OCI-LY1 (cell line): Measurements from ENCODE around the gene SLIT3.

ENCODE experiments used
- H2AFZ ChIP-seq: fragments of 200-600 bp; sonication (generic), shearing (Covaris generic); 2 replicates; pipeline ENCODE4 v1.6.0; 2014; ENCODE audit warnings: antibody characterized with exemption, mild to moderate bottlenecking, low read length
- H3F3A ChIP-seq: fragments of 200-600 bp; sonication (generic), shearing (Covaris generic); 2 replicates; pipeline ENCODE4 v1.6.0; 2014; ENCODE audit warnings: mild to moderate bottlenecking, antibody characterized with exemption, low read length, moderate library complexity; ENCODE audit not compliant: insufficient read depth
- H3K27ac ChIP-seq: fragments of 200-600 bp; sonication (generic); 2 replicates; pipeline ENCODE4 v1.5.1; 2014; ENCODE audit warnings: low read length, mixed run types, mild to moderate bottlenecking, low read depth; ENCODE audit not compliant: poor library complexity, severe bottlenecking
- H3K27me3 ChIP-seq: fragments of 200-600 bp; sonication (generic); 2 replicates; pipeline ENCODE4 v1.6.0; 2014; ENCODE audit warnings: antibody characterized with exemption, mild to moderate bottlenecking, low read length, moderate library complexity; ENCODE audit not compliant: insufficient read depth
- H3K36me3 ChIP-seq: fragments of 200-600 bp; sonication (generic); 2 replicates; pipeline ENCODE4 v1.6.1; 2014; ENCODE audit warnings: mild to moderate bottlenecking, antibody characterized with exemption, low read length, moderate library complexity, mixed read lengths; ENCODE audit not compliant: insufficient read depth
- H3K4me1 ChIP-seq: fragments of 200-600 bp; sonication (generic); 2 replicates; pipeline ENCODE4 v1.5.1; 2014; ENCODE audit warnings: mild to moderate bottlenecking, low read length, moderate library complexity; ENCODE audit not compliant: insufficient read depth, severe bottlenecking
- H3K4me2 ChIP-seq: fragments of 200-600 bp; sonication (generic), shearing (Covaris generic); 2 replicates; pipeline ENCODE4 v1.6.1; 2014; ENCODE audit warnings: low read length
- H3K4me3 ChIP-seq: fragments of 200-600 bp; sonication (generic); 2 replicates; pipeline ENCODE4 v1.5.1; 2014; ENCODE audit warnings: low read length, low read depth, mild to moderate bottlenecking, mixed read lengths; ENCODE audit not compliant: poor library complexity, severe bottlenecking
- H3K79me2 ChIP-seq: fragments of 200-600 bp; shearing (Covaris generic); 2 replicates; pipeline ENCODE4 v1.6.1; 2016; ENCODE audit warnings: mixed run types, low read length, mixed read lengths; ENCODE audit not compliant: insufficient read depth
- H3K9ac ChIP-seq: fragments of 200-600 bp; sonication (generic), shearing (Covaris generic); 2 replicates; pipeline ENCODE4 v1.6.1; 2014; ENCODE audit warnings: mild to moderate bottlenecking, low read length, mixed read lengths
- H3K9me2 ChIP-seq: fragments of 200-600 bp; sonication (generic), shearing (Covaris generic); 2 replicates; pipeline ENCODE4 v1.6.1; 2014; ENCODE audit warnings: low read depth, mild to moderate bottlenecking, low read length, mixed read lengths
- H3K9me3 ChIP-seq: fragments of 200-600 bp; shearing (Covaris generic); 2 replicates; pipeline ENCODE4 v1.6.1; 2014; ENCODE audit warnings: low read length, mixed read lengths
- H4K20me1 ChIP-seq: fragments of 200-600 bp; sonication (generic), shearing (Covaris generic); 2 replicates; pipeline ENCODE4 v1.6.0; 2016; ENCODE audit warnings: mild to moderate bottlenecking, low read length; ENCODE audit not compliant: insufficient read depth
- CTCF ChIP-seq: fragments of 200-600 bp; sonication (generic), shearing (Covaris generic); IDR thresholded peaks from 2 replicates; pipeline ENCODE4 v1.5.1; 2017; ENCODE audit warnings: mild to moderate bottlenecking, antibody characterized with exemption, low read length, moderate library complexity, mixed read lengths
- EZH2 ChIP-seq: fragments of 200-600 bp; sonication (generic), shearing (Covaris generic); IDR thresholded peaks from 2 replicates; pipeline ENCODE4 v1.8.0; 2017; ENCODE audit warnings: borderline replicate concordance, mixed run types, mild to moderate bottlenecking, antibody characterized with exemption, low read length, moderate library complexity, mixed read lengths

Gene SLIT3

GRCh38 chr5:168829922-168830417 lies 471.0 kb downstream of the SLIT3 start:
- H3K4me1 ChIP-seq: no peaks in the 10 kb centered on the region
- no peaks in the 10 kb centered on the region for H3K36me3 ChIP-seq
- H3K4me3 ChIP-seq: no peak overlapping the region
- H3K4me2 ChIP-seq: no peak overlapping the region
- H2AFZ ChIP-seq: no peak overlapping the region
- H3K27ac ChIP-seq: no peak overlapping the region
- no peaks in the 10 kb centered on the region for H3F3A ChIP-seq
- H3K9me3 ChIP-seq: no peaks in the 10 kb centered on the region
- H3K9ac ChIP-seq: no peak overlapping the region
- TF ChIP-seq EZH2 (no peak), CTCF (no peak)
- no peaks in the 10 kb centered on the region for H3K79me2 ChIP-seq
- H3K9me2 ChIP-seq: no peaks in the 10 kb centered on the region
- H4K20me1 ChIP-seq: no peaks in the 10 kb centered on the region
- H3K27me3 ChIP-seq: no peaks in the 10 kb centered on the region

- Histone ChIP-seq H3K79me2 (no peaks in the 10 kb centered on the region), H3K27ac (no peak overlapping the region), H3K4me2 (no peak overlapping the region), H4K20me1 (no peaks in the 10 kb centered on the region), H3K27me3 (no peaks in the 10 kb centered on the region), H3K36me3 (no peaks in the 10 kb centered on the region), H3K4me1 (no peaks in the 10 kb centered on the region), H3F3A (no peaks in the 10 kb centered on the region), H3K9me3 (no peaks in the 10 kb centered on the region), H3K9ac (no peak overlapping the region), H3K4me3 (no peak overlapping the region), H2AFZ (no peak overlapping the region), H3K9me2 (no peaks in the 10 kb centered on the region)
- no peak for TF ChIP-seq EZH2
- no peak for TF ChIP-seq CTCF
Observed at GRCh38 chr5:168829044-168829443, 471.9 kb downstream of the SLIT3 start.

- Histone ChIP-seq H3K9ac (no peak overlapping the region), H3K79me2 (no peaks in the 10 kb centered on the region), H3K4me1 (no peaks in the 10 kb centered on the region), H3K4me2 (no peak overlapping the region), H3K36me3 (no peaks in the 10 kb centered on the region), H3K9me3 (no peaks in the 10 kb centered on the region), H3K27ac (no peak overlapping the region), H3K27me3 (0 out of 2 replicates have a peak, but pooled peaks cover 3% of the 10 kb centered on the region), H3K9me2 (no peaks in the 10 kb centered on the region), H3F3A (no peaks in the 10 kb centered on the region), H4K20me1 (no peaks in the 10 kb centered on the region), H3K4me3 (no peak overlapping the region), H2AFZ (no peak overlapping the region)
- no peak for TF ChIP-seq EZH2
- no peak for TF ChIP-seq CTCF
Observed at GRCh38 chr5:168827636-168828035, 473.3 kb downstream of the SLIT3 start.
